ENCODE results near the gene NOS1AP.

DNA sequence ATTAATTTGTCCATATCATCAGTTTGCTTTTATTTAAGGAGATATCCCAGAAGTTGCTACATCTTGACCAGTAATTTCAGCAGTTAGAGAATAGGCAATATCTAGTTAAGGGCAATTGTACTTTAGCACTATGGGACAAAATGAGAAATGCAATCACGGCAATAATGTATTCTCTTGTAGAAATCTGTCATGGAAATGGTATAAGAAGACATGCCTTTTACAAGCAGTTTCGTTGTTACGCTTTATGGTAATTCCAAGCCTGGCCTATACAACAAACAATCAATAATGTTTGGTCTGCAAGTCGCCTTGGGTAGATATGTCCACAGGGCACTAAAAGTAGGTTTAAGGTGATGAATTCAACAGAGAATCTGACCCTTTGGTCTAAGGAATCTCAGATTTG lies 1.2 kb upstream of the NOS1AP start:
- TF ChIP-seq POLR2A (IDR thresholded peaks at IDR 0.05; ENCODE audit: low read depth, low read length): no peak
- TF ChIP-seq TAF1 (IDR thresholded peaks at IDR 0.05; ENCODE audit: borderline replicate concordance, low read depth, low read length): no peak
